Raji (cell line): ENCODE results near the gene GBGT1.

ENCODE experiments used
- POLR2A ChIP-seq: IDR thresholded peaks from 2 replicates; pipeline ENCODE4 v1.6.1; 2011; ENCODE audit warnings: low read depth, low read length, control low read depth; ENCODE audit not compliant: insufficient read depth

GBGT1 gene

DNA sequence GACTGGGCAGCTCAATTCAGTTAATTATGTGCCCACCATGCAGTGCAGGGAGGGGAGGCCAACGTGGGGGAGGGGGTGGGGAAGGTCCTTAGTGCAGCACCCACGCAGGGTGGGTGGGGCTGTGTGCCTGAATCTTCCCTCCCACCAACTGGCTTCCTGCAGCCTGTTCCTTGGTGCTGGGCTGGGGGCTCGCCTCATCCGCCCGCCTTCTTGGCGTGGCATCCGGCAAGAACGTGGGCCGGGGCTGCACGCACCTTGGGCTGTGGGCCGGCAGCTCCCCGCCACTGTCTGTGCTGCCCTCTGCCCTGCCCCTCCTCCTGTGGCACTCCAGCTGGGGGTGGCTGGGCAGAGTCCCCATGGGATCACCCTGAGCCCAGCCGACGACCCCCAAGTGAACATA is 23.1 kb downstream of the GBGT1 start:
- TF ChIP-seq POLR2A = no peak

DNA sequence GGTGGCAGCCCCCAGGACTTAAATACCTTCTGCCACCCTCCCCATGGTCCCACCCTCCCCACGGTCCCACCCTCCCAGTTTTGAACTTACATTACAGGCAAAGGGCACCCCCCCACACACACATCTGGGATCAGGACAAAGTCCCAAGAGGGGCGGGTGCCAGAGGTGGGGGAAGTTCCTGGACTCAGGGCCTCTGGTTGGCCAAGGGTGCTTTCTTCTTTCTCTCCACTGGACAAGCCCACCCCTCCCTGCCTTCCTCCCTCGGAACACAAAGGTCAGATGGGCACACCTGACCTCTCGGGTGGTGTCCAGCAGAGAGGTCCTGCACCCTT is 23.6 kb downstream of the GBGT1 start:
- TF ChIP-seq POLR2A = no peak

- no peak for TF ChIP-seq POLR2A
These were observed 24.2 kb downstream of the GBGT1 start for GRCh38 chr9:133139246-133140173.

DNA sequence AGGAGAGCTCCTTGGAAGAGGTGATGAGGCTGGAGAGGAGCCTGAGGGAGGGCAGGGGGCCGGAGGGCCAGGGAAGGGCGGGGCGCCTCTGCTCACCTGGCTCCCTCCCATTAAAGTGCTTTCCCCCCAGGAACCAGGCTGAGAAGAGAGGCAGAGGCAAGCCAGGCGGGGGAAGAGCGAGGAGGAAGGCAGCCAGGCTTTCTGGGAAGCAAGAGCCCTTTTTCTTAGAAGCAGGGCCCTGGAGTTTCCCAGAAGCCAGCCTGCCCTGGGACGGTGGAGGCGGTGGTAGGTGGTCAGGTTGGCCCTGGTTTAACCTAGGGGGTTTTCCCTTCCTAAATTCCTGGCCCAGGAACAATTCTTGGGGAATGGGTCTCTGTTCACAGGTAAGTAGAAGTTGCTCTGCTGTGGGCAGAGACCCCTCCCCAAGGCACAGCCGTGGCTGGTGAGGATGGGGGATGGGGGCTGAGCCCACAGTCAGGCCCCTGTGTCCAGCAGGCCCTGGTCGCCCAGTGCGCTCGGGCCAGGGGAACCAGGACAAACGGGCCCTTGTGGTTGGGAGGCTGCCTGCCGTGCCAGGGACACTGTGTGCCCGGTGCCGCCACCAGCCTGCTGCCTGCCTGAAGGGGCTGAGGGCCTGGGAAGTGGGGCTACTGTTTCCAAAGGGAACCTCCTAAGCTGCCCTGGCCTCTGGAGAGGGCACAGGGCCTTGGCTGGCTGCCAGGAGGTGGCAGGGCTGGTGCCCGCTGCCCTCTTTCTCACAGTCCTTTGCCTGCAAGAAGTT is 26.1 kb downstream of the GBGT1 start:
- TF ChIP-seq POLR2A = no peak

GRCh38 chr9:133135146-133135745 is 28.5 kb downstream of the GBGT1 start:
- TF ChIP-seq POLR2A = no peak

DNA sequence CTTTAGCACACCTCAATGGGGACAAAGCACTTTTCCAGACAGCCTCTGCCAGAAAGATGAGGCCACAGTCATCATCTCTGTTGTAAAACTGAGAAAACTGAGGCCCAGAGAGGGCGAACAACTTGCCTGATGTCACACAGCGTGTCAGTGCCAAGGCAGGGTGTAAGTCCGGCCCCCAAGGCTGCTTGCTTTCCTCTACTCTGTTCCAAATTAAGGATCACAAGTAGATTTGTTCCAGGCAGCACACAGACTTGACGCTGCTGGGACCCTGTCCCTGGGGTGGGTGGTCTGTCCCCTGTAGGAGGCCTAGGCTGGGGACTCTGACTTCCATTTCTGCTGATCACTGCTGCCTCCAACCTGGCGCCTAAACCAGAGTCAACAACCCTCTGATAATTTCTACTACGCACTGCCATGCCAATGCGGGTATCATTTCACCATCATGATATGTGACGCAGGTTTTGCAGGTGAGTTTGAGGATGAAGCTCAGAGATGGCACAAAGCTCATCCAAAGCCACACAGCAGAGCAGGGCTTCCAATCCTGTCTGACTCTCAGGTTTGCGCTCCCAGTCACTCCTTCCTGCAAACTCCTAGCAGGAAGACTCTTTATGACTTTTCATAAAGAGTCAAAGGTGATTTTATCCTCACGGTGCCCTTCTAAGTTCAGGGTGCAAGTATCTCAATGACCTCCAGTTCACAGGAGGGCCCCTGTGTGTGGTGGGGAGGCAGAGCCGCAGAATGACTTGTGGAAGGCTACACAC is 29.1 kb downstream of the GBGT1 start:
- TF ChIP-seq POLR2A = no peak

DNA sequence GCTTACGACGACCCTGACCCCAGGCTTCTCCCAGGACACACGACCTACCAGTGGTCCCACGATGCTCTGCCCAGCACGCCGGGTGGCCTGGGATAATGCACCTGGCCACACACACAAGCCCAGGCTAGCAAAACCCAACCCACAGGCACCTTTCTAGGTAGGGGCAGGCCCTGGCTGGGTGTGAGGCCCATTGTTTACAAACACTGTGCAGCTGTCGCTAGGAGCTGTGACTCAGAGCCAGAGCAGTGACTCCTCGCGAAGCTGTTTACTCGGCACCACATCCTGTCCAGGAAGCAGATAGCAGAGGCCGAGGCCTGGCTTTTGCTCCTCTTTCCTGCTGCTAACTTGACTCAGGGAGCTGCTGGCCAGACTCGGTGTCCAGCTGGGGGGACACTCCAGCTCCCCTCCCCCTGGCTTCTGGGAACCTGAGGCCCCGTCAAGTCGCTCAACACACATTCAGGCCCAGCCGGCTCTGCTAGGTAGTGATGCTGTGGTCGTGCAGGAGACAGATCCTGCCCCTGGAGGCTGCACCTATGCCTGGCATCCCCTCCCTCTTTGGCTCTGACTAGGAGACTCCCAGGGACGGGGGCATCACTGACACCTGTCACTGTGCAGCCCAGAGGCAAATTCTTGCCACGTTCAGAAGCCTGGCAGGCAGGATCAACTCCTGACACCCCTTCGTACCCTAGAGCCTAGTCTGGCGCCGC is 29.9 kb downstream of the GBGT1 start:
- no peak for TF ChIP-seq POLR2A

DNA sequence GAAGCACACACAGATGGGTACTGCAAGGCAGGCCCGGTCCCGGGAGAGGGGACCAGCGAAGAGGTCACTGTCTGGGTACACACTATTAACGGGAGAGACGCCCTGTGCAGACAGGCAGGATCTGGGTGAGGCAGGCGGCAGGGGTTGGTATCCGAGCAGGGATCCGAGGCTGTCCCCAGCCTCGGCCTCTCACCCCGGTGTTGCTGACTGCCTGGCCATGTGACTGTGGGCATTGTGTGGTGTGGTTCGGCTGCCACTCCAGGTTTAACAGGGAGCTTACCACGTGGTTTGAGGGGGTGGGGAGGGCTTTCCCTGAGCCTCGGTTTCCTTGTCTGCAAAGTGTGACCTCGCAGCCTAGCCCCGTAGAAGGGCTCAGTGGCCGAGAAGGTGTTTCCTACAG is 31.5 kb downstream of the GBGT1 start:
- TF ChIP-seq POLR2A = no peak

DNA sequence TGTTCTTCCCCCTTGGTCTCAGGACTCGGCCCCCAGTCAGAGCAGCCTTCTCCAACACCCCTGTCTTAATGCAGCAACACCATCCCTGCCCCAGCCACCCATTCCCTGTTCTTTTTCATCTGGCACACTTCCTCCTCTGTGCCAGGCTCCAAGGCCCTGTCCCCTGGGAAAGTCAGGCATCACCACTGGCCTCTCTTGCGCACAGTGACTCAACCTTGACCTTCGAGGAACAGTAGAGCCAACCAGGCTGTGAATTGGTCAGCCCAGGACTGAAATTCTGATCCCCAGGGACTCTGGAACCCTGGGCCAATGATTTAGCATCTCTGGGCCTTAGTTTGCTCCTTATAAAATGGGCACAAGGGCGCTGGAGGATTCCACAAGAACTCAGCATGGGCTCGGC is 32.2 kb downstream of the GBGT1 start:
- no peak for TF ChIP-seq POLR2A

DNA sequence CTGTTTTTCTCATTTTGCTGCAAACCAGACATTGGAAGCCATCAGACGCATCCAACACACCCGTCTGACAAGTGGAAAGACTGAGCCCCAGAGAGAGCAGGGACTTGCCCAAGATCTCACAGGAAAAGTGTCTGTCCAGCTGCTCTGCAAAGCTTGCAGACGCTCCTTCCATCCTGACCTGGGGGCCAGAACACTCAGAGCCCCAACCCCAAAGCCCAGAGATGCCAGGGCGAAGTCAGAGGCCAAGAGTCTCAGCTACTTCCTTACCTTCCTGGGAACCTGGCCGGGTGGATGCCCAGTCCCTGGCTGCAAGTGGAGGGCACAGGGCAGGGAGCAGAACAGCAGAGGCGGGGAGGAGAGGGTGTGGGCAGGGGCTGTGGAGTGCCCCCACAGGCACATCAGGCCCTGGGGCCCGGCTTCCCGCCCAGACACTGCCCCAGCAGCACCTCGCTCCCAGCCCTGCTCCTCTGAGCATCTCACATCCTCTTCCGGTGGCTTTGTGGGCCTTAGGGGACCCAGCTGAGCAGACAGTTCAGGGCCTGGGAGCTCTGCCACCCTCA is 32.9 kb downstream of the GBGT1 start:
- no peak for TF ChIP-seq POLR2A

DNA sequence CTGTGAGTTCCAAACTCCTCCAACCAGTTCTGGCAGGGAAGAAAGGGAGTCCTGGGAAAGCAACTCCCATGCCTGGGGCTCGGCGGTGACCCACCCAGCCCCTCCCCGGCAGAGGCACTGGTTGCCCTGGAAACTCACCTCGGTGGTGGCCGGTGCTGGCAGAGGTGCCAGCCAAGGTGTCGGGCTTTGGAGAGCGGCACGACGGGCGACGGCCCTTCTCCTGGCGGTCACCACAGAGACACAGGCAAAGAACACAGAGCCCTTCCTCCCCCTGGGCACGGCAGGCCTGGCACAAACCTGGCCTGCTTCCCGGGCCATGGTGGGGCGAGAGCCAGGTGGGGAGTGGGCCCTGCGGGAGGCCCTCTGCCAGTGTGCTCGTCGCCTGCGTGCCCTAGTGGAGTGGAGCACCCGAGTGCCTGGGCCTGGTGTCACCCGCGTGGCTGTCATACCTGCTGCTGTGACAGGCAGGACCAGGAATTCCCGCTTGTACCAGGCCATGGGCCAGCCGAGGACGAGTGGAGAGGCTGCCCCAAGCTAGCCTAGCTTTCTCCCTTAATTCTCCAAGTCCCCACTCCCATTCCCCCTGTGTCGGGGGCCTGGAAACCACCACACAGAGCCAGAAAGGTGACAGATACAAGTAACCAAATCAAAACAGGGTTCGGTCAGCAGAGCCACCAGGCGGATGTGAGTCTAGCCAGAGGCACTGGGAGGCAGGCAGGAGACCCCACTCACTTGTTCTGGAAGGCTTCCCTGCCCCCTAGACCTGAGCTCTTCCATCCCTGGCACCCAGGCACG is 34.5 kb downstream of the GBGT1 start:
- no peak for TF ChIP-seq POLR2A

- TF ChIP-seq POLR2A = no peak
These were observed 35.6 kb downstream of the GBGT1 start for GRCh38 chr9:133128152-133128551.

GRCh38 chr9:133127340-133127981 is 36.3 kb downstream of the GBGT1 start:
- no peak for TF ChIP-seq POLR2A

DNA sequence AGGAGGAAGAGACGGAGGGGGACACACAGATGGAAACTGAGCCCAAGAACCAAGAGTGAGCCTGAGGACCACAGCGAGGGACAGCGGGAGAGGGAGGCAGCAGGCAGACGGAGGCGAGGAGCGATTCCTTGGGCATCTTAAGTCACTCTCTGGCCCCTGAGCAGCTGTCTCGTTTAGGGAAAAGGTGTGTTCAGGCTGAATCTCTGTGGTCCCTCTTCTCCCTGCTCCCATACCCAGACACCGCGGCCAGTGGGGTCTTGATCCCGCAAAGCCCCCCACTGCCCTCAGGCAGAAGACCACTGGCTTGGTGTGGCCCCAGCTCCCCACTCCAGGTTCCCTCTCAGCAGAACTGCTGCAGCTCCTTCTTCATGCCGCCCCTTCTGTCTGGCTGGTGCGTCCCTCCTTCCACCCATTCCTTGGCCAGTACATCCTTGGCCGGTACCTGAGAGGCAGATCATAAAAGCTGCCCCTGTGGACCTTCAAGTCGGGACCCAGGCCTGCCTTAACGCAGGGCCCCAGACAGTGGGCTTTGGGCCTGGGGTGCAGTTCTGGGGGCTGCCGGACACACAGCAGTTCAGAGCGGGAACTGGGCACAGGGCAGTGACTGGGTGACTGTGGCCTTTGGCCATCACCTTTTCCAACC is 36.9 kb downstream of the GBGT1 start:
- TF ChIP-seq POLR2A = no peak
